ENCODE measurements around the gene PDLIM1. TPM values are rescaled to one million over a fixed set of nuclear protein-coding genes. Genes with fewer than 3 reads are reported as not detected.
A peak's percentile ranks its signal among the peaks of the same experiment; 100 is the strongest.

Gene PDLIM1
- total and polyA plus RNA-seq, 11 donors = 225 to 434 (median 330) TPM

DNA sequence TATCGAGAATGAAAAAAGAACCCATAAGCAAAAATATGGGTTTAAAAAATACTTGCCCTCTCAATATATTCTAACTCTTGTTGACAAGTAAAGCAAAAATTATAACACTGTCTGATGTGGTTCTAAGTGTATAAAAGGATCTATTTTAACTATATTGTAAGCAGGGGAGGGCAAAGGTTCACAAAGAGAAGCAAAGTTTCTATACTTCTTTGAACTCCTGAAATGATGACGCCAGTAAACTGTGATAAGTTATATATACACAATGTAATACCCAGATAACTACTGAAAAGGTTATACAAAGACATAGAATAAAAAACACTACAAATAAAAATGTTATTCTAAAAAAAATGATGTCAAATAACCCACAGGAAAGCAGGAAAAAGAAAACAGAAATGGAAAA, 37.1 kb downstream of the PDLIM1 start:
- DNase-seq (no peak), ATAC-seq (no peak)
- peaks cover 0 to 44% (median 25%) of the 10 kb centered on the region in 9 donors for H3K36me3 ChIP-seq
- peaks cover 0 to 44% (median 21%) of the 10 kb centered on the region in 12 donors for H3K4me1 ChIP-seq
- peak overlapping the region in 5 of 12 donors; percentile 0 to 24 (median 7) for H3K27ac ChIP-seq
- WGBS, 4 donors = 85 to 91% (median 88%) methylated on average over 2 of the region's 2 CpGs
- no peaks in the 10 kb centered on the region for H3K27me3 ChIP-seq
- intact Hi-C loops (cut with DNase I) = no loop called here
- TF ChIP-seq, protein P1, sequence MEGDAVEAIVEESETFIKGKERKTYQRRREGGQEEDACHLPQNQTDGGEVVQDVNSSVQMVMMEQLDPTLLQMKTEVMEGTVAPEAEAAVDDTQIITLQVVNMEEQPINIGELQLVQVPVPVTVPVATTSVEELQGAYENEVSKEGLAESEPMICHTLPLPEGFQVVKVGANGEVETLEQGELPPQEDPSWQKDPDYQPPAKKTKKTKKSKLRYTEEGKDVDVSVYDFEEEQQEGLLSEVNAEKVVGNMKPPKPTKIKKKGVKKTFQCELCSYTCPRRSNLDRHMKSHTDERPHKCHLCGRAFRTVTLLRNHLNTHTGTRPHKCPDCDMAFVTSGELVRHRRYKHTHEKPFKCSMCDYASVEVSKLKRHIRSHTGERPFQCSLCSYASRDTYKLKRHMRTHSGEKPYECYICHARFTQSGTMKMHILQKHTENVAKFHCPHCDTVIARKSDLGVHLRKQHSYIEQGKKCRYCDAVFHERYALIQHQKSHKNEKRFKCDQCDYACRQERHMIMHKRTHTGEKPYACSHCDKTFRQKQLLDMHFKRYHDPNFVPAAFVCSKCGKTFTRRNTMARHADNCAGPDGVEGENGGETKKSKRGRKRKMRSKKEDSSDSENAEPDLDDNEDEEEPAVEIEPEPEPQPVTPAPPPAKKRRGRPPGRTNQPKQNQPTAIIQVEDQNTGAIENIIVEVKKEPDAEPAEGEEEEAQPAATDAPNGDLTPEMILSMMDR (IDR thresholded peaks at IDR 0.05) = no peak
- no peak for TF ChIP-seq POLR2A (IDR thresholded peaks at IDR 0.05)
- peaks cover 0 to 8% (median 0%) of the 10 kb centered on the region in 12 donors for H3K9me3 ChIP-seq
- H3K4me3 ChIP-seq = no peak overlapping the region

- Histone ChIP-seq H3K36me3 (peaks cover 0 to 39% (median 19%) of the 10 kb centered on the region in 9 donors), H3K27ac (peak overlapping the region in 6 of 12 donors; percentile 0 to 40 (median 12)), H3K4me3 (no peak overlapping the region), H3K4me1 (peaks cover 0 to 50% (median 27%) of the 10 kb centered on the region in 12 donors), H3K9me3 (peaks cover 0 to 8% (median 0%) of the 10 kb centered on the region in 12 donors), H3K27me3 (no peaks in the 10 kb centered on the region)
- WGBS, 4 donors = 63 to 76% (median 66%) methylated on average over 2 of the region's 2 CpGs
- ATAC-seq (no peak), DNase-seq (no peak)
- intact Hi-C loops (cut with DNase I) = no loop called here
- TF ChIP-seq, protein P1 (IDR thresholded peaks at IDR 0.05) = no peak
- TF ChIP-seq POLR2A (IDR thresholded peaks at IDR 0.05) = no peak
Measured at GRCh38 chr10:95253007-95253406, 37.8 kb downstream of the PDLIM1 start.

- no peak for ATAC-seq
- peak overlapping the region in 5 of 12 donors; percentile 3 to 72 (median 19) for H3K27ac ChIP-seq
- H3K9me3 ChIP-seq = peaks cover 0 to under 1% (median 0%) of the 10 kb centered on the region in 12 donors
- no peak for TF ChIP-seq POLR2A (IDR thresholded peaks at IDR 0.05)
- TF ChIP-seq, protein P1 (IDR thresholded peaks at IDR 0.05) = no peak
- intact Hi-C loops (cut with DNase I) = no loop called here
- H3K4me3 ChIP-seq = no peak overlapping the region
- WGBS, 4 donors = 50 to 66% (median 56%) methylated on average over 4 of the region's 4 CpGs
- no peak for DNase-seq
- H3K4me1 ChIP-seq = peaks cover 3 to 68% (median 43%) of the 10 kb centered on the region in 12 donors
- H3K36me3 ChIP-seq = peaks cover 0 to 33% (median 20%) of the 10 kb centered on the region in 9 donors
- H3K27me3 ChIP-seq = no peaks in the 10 kb centered on the region
Measured at GRCh38 chr10:95250856-95251255, 39.9 kb downstream of the PDLIM1 start.

DNA sequence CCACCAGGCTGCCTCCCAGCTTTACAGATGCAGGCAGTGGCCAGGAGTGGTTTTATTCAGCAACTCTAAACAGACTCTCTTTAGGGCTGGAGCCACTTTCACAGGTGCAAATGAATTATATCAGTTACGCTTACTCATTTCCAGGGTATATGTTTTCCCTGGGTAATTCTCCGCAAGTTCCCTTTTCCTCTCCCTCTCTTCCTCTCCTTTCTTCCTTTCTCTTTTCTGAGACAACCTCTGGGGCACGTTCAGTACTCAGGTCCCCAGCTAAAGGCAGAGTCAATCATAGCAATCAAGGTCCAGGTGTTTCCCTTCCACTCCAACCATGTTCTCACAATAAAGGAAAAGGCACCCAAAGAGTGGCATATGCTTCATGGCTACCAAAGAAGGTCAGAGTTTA, 41.3 kb downstream of the PDLIM1 start:
- 66 to 81% (median 71%) methylated on average over 3 of the region's 3 CpGs for WGBS, 4 donors
- H3K27ac ChIP-seq = peak overlapping the region in 9 of 12 donors; percentile 15 to 72 (median 59)
- DNase-seq (no peak), ATAC-seq (no peak)
- H3K4me3 ChIP-seq = no peak overlapping the region
- H3K36me3 ChIP-seq = peaks cover 0 to 47% (median 34%) of the 10 kb centered on the region in 9 donors
- H3K27me3 ChIP-seq = no peaks in the 10 kb centered on the region
- peaks cover 3 to 63% (median 43%) of the 10 kb centered on the region in 12 donors for H3K4me1 ChIP-seq
- no peaks in the 10 kb centered on the region for H3K9me3 ChIP-seq
- no peak for TF ChIP-seq POLR2A (IDR thresholded peaks at IDR 0.05)
- TF ChIP-seq, protein P1 (IDR thresholded peaks at IDR 0.05) = no peak
- intact Hi-C loops (cut with DNase I) = loop anchor here (2.0 to 10.0 kb wide), 6 partner anchors 38 to 355 kb away; partner anchors contain the start of gene PDLIM1 (in 2 of the 10)
